Measurements from ENCODE around the gene PYCARD.

PYCARD gene

GRCh38 chr16:31168848-31169247 lies 33.7 kb downstream of the PYCARD start:
- Histone ChIP-seq H3K4me2 (ENCODE audit: low read length) (no peak overlapping the region), H3K27ac (ENCODE audit: low read length) (no peak overlapping the region), H3K79me2 (ENCODE audit: low read length) (no peaks in the 10 kb centered on the region), H3K9ac (ENCODE audit: low read length) (no peak overlapping the region), H3K36me3 (replicated peaks; ENCODE audit: low read depth, low read length) (no peaks in the 10 kb centered on the region), H3K9me3 (ENCODE audit: insufficient read depth, low read length) (no peaks in the 10 kb centered on the region), H3K4me3 (ENCODE audit: low read length) (no peak overlapping the region), H3K27me3 (ENCODE audit: low read depth, low read length) (no peaks in the 10 kb centered on the region), H4K20me1 (ENCODE audit: insufficient read depth, low read length) (no peaks in the 10 kb centered on the region), H3K4me1 (ENCODE audit: low read length) (no peaks in the 10 kb centered on the region), H2AFZ (ENCODE audit: low read depth, low read length) (no peak overlapping the region)
- TF ChIP-seq EZH2phosphoT487 (IDR thresholded peaks at IDR 0.05; ENCODE audit: low read depth), result no peak
- TF ChIP-seq, protein P1, sequence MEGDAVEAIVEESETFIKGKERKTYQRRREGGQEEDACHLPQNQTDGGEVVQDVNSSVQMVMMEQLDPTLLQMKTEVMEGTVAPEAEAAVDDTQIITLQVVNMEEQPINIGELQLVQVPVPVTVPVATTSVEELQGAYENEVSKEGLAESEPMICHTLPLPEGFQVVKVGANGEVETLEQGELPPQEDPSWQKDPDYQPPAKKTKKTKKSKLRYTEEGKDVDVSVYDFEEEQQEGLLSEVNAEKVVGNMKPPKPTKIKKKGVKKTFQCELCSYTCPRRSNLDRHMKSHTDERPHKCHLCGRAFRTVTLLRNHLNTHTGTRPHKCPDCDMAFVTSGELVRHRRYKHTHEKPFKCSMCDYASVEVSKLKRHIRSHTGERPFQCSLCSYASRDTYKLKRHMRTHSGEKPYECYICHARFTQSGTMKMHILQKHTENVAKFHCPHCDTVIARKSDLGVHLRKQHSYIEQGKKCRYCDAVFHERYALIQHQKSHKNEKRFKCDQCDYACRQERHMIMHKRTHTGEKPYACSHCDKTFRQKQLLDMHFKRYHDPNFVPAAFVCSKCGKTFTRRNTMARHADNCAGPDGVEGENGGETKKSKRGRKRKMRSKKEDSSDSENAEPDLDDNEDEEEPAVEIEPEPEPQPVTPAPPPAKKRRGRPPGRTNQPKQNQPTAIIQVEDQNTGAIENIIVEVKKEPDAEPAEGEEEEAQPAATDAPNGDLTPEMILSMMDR (IDR thresholded peaks at IDR 0.05; ENCODE audit: low read depth, low read length), result no peak

DNA sequence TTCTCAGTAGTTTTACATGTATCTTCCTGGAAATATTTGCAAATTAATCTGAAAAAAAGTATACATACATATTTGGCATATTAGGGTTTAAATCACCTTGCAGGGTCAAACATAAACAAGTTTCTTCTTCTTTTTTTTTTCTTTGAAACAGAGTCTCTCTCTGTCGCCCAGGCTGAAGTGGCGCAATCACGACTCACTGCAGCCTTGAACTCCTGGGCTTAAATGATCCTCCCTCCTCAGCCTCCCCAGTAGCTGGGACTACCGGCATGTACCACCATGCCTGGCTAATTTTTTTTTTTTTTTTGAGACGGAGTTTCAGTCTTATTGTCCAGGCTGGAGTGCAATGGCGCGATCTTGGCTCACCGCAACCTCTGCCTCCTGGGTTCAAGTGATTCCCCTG lies 35.2 kb downstream of the PYCARD start:
- Histone ChIP-seq H3K27ac (ENCODE audit: low read length) (no peak overlapping the region), H3K9ac (ENCODE audit: low read length) (no peak overlapping the region), H2AFZ (ENCODE audit: low read depth, low read length) (no peak overlapping the region), H3K4me1 (ENCODE audit: low read length) (no peaks in the 10 kb centered on the region), H3K4me2 (ENCODE audit: low read length) (no peak overlapping the region), H3K79me2 (ENCODE audit: low read length) (no peaks in the 10 kb centered on the region), H3K27me3 (ENCODE audit: low read depth, low read length) (0 out of 2 replicates have a peak, but pooled peaks cover 5% of the 10 kb centered on the region), H3K9me3 (ENCODE audit: insufficient read depth, low read length) (no peaks in the 10 kb centered on the region), H4K20me1 (ENCODE audit: insufficient read depth, low read length) (no peaks in the 10 kb centered on the region), H3K36me3 (replicated peaks; ENCODE audit: low read depth, low read length) (no peaks in the 10 kb centered on the region), H3K4me3 (ENCODE audit: low read length) (no peak overlapping the region)
- TF ChIP-seq EZH2phosphoT487 (IDR thresholded peaks at IDR 0.05; ENCODE audit: low read depth), result no peak
- TF ChIP-seq, protein P1 (IDR thresholded peaks at IDR 0.05; ENCODE audit: low read depth, low read length), result no peak

DNA sequence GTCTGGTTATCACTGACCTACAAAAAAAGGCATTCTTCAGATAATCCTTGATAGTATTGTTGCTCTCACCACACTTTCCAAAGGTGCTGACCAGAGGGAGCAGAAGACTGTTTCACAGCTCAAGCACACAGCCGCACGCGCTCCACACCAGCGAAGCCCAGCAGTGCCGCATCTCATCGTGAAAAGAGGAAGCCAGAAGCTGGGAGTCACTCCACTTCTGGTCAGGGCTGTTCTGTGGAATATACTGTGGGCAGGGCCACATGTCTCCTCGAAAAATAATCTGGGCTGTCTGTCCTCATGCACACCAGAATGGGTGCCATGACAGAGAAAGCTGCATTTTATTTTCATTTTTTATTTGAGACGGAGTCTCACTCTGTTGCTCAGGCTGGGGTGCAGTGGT lies 45.4 kb downstream of the PYCARD start:
- H3K9ac ChIP-seq (ENCODE audit: low read length), result no peak overlapping the region

More for the DNA sequence above, 45.4 kb downstream of the PYCARD start:
- peaks cover 13% of the 10 kb centered on the region for H3K27me3 ChIP-seq (ENCODE audit: low read depth, low read length)
- no peaks in the 10 kb centered on the region for H3K36me3 ChIP-seq (replicated peaks; ENCODE audit: low read depth, low read length)
- no peaks in the 10 kb centered on the region for H4K20me1 ChIP-seq (ENCODE audit: insufficient read depth, low read length)
- H3K4me2 ChIP-seq (ENCODE audit: low read length), result peak overlapping the region; percentile 60
- H3K4me1 ChIP-seq (ENCODE audit: low read length), result peaks cover 3% of the 10 kb centered on the region; the same call in 1 of the 2 replicates
- no peak overlapping the region for H2AFZ ChIP-seq (ENCODE audit: low read depth, low read length)
- no peak overlapping the region for H3K27ac ChIP-seq (ENCODE audit: low read length)
- H3K9me3 ChIP-seq (ENCODE audit: insufficient read depth, low read length), result no peaks in the 10 kb centered on the region
- no peak for TF ChIP-seq EZH2phosphoT487 (IDR thresholded peaks at IDR 0.05; ENCODE audit: low read depth)
- TF ChIP-seq, protein P1 (IDR thresholded peaks at IDR 0.05; ENCODE audit: low read depth, low read length), result no peak
- H3K79me2 ChIP-seq (ENCODE audit: low read length), result no peaks in the 10 kb centered on the region
- peak overlapping the region; percentile 60 for H3K4me3 ChIP-seq (ENCODE audit: low read length)
